ENCODE measurements around the gene SPARCL1. TPM values are rescaled to one million over a fixed set of nuclear protein-coding genes. Genes with fewer than 3 reads are reported as not detected.
"Not testable (repeated sequence)": the region's sequence is repeated elsewhere in the genome, so short reads cannot be mapped to it uniquely, and the experiment has no call there.

Gene SPARCL1
- total and polyA plus RNA-seq, 10 of the 15 experiments (the other 5 are each of a cell fraction or from before 2014, with no cell fraction given): 0.10 to 1.1 TPM; not detected in 8

DNA sequence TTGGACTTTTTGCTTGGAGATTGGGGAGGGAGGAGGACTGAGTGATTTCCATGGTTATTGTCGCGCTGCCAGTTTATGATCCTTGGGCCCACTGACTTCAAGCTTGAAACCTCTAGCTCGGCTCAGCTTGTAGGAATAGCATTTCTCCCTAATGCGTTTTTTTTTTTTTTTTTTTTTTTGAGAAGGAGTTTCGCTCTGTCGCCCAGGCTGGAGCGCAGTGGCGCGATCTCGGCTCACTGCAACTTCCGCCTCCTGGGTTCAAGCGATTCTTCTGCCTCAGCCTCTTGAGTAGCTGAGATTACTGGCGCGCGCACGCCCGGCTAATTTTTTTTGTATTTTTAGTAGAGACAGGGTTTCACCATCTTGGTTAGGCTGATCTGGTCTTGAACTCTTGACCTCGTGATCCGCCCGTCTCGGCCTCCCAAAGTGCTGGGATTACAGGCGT, 105.1 kb downstream of the SPARCL1 start:
- Histone ChIP-seq H3K4me2 (ENCODE audit: control insufficient read depth, insufficient read depth) (peak overlapping the region; percentile 71), H3K79me2 (ENCODE audit: control insufficient read depth, insufficient read depth, low read length) (peaks cover 29% of the 10 kb centered on the region), H3K4me3 (peak overlapping the region; percentile 96), H3K9ac (ENCODE audit: control insufficient read depth, insufficient read depth, low read length) (peak overlapping the region; percentile 93; the same call in 1 of the 2 replicates)
- POLR2A ChIA-PET: interaction anchor here (0.7 to 1.0 kb wide), 4 partner anchors 33 to 1689 kb away, joined by 3 to 6 read pairs (median 4); partner anchors contain the start of gene HSD17B11
- SMC1A ChIA-PET (ENCODE audit: uncharacterized antibody, unreplicated experiment): interaction anchor here (6.0 kb wide), 1 partner anchor 34 kb away, joined by 51 read pairs; the partner anchor contains the start of gene HSD17B11
- BruUV-seq (replicated peaks); H3K27ac ChIP-seq (ENCODE audit: control insufficient read depth, insufficient read depth); DNase-seq (ENCODE audit: low read depth, low spot score); intact Hi-C loops (cut with micrococcal nuclease; ENCODE audit: unreplicated experiment); H3K27me3 ChIP-seq (replicated peaks in 1 of 2; ENCODE audit: control insufficient read depth in 2 of 2, insufficient read depth in 2 of 2, low read length in 1 of 2); in situ Hi-C loops (cut with MboI); FAIRE-seq; H3K9me3 ChIP-seq (replicated peaks; ENCODE audit: control insufficient read depth, insufficient read depth, low read length); ATAC-seq; H4K20me1 ChIP-seq (ENCODE audit: control insufficient read depth, insufficient read depth); H2AFZ ChIP-seq (ENCODE audit: control insufficient read depth, low read depth, low read length); H3K4me1 ChIP-seq (ENCODE audit: control insufficient read depth, insufficient read depth, low read length); H3K36me3 ChIP-seq (ENCODE audit: control insufficient read depth in 2 of 2, insufficient read depth in 2 of 2, low read length in 1 of 2): not testable (repeated sequence)
- TF ChIP-seq, protein P1, sequence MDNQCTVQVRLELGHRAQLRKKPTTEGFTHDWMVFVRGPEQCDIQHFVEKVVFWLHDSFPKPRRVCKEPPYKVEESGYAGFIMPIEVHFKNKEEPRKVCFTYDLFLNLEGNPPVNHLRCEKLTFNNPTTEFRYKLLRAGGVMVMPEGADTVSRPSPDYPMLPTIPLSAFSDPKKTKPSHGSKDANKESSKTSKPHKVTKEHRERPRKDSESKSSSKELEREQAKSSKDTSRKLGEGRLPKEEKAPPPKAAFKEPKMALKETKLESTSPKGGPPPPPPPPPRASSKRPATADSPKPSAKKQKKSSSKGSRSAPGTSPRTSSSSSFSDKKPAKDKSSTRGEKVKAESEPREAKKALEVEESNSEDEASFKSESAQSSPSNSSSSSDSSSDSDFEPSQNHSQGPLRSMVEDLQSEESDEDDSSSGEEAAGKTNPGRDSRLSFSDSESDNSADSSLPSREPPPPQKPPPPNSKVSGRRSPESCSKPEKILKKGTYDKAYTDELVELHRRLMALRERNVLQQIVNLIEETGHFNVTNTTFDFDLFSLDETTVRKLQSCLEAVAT (IDR thresholded peaks at IDR 0.05): peak; percentile 76
- RAD21 ChIA-PET (ENCODE audit: unreplicated experiment): interaction anchor here (1.1 kb wide), 1 partner anchor 36 kb away, joined by 3 read pairs; no protein-coding TSS in a partner anchor
- CTCF ChIA-PET: interaction anchor here (0.8 to 5.9 kb wide), 4 partner anchors 33 to 70 kb away, joined by 3 to 38 read pairs (median 14); partner anchors contain the start of gene HSD17B11
- 100% methylated on average over 19 of the region's 22 CpGs for WGBS (ENCODE audit: insufficient coverage, insufficient replicate concordance, low lambda C conversion rate, missing lambda C conversion rate)

Other genes starting within 250 kb of the SPARCL1 start
- 0.22 TPM in 1 of 2 replicates, not detected in the other for gene HSD17B13, start 206.5 kb downstream of the SPARCL1 start, total RNA-seq (2014; rRNA removed)
- 0.09 TPM in 1 of 2 replicates, not detected in the other for gene HSD17B13, start 206.5 kb downstream of the SPARCL1 start, total RNA-seq (2014; rRNA removed; fragmentation: Illumina TruSeq; extraction: Trizol)
- gene HSD17B13, start 206.5 kb downstream of the SPARCL1 start, total RNA-seq (2021): not detected in 2 replicates
- gene HSD17B13, start 206.5 kb downstream of the SPARCL1 start, polyA plus RNA-seq (2011; rRNA removed): 0.05 and 0.20 TPM in 2 replicates
- gene HSD17B13, start 206.5 kb downstream of the SPARCL1 start, polyA plus RNA-seq (2014; fragmentation: Illumina TruSeq; extraction: Trizol): 0.03 TPM in 1 of 2 replicates, not detected in the other
- gene HSD17B13, start 206.5 kb downstream of the SPARCL1 start, polyA plus RNA-seq (2014; fragmentation: Nextera tagmentation; extraction: Ambion mirVana): under 1 TPM; 0.04 to 0.05 TPM
- 0.04 TPM in 1 of 2 replicates, not detected in the other for gene HSD17B13, start 206.5 kb downstream of the SPARCL1 start, polyA plus RNA-seq (2014; rRNA removed)
- gene HSD17B13, start 206.5 kb downstream of the SPARCL1 start, polyA plus RNA-seq (2016; fragmentation: Nextera tagmentation; extraction: Ambion mirVana): not detected
- gene HSD17B11, start 138.2 kb downstream of the SPARCL1 start, total RNA-seq (2014; rRNA removed): 12.0 and 18.8 TPM in 2 replicates
- 22.7 and 23.5 TPM in 2 replicates for gene HSD17B11, start 138.2 kb downstream of the SPARCL1 start, total RNA-seq (2014; rRNA removed; fragmentation: Illumina TruSeq; extraction: Trizol)
- 14.2 and 16.8 TPM in 2 replicates for gene HSD17B11, start 138.2 kb downstream of the SPARCL1 start, total RNA-seq (2021)
- 25.6 and 50.8 TPM in 2 replicates for gene HSD17B11, start 138.2 kb downstream of the SPARCL1 start, polyA plus RNA-seq (2011; rRNA removed)
- 20.8 and 30.3 TPM in 2 replicates for gene HSD17B11, start 138.2 kb downstream of the SPARCL1 start, polyA plus RNA-seq (2014; fragmentation: Illumina TruSeq; extraction: Trizol)
- gene HSD17B11, start 138.2 kb downstream of the SPARCL1 start, polyA plus RNA-seq (2014; fragmentation: Nextera tagmentation; extraction: Ambion mirVana): 10 to 100 TPM; 24.4 to 29.5 TPM
- 8.3 and 10.3 TPM in 2 replicates for gene HSD17B11, start 138.2 kb downstream of the SPARCL1 start, polyA plus RNA-seq (2014; rRNA removed)
- 10 to 100 TPM; 13.1 to 14.7 TPM for gene HSD17B11, start 138.2 kb downstream of the SPARCL1 start, polyA plus RNA-seq (2016; fragmentation: Nextera tagmentation; extraction: Ambion mirVana)
- gene NUDT9, start 106.8 kb downstream of the SPARCL1 start, total RNA-seq (2014; rRNA removed): 7.2 and 9.0 TPM in 2 replicates
- gene NUDT9, start 106.8 kb downstream of the SPARCL1 start, total RNA-seq (2014; rRNA removed; fragmentation: Illumina TruSeq; extraction: Trizol): 13.6 and 14.5 TPM in 2 replicates
- 9.8 and 10.7 TPM in 2 replicates for gene NUDT9, start 106.8 kb downstream of the SPARCL1 start, total RNA-seq (2021)
- gene NUDT9, start 106.8 kb downstream of the SPARCL1 start, polyA plus RNA-seq (2011; rRNA removed): 18.0 and 20.6 TPM in 2 replicates
- 16.2 and 22.8 TPM in 2 replicates for gene NUDT9, start 106.8 kb downstream of the SPARCL1 start, polyA plus RNA-seq (2014; fragmentation: Illumina TruSeq; extraction: Trizol)
- 10 to 100 TPM in 1 of 2 experiments, 1 to 10 TPM in 1; 8.4 to 15.6 TPM for gene NUDT9, start 106.8 kb downstream of the SPARCL1 start, polyA plus RNA-seq (2014; fragmentation: Nextera tagmentation; extraction: Ambion mirVana)
- gene NUDT9, start 106.8 kb downstream of the SPARCL1 start, polyA plus RNA-seq (2014; rRNA removed): 13.3 and 13.6 TPM in 2 replicates
- gene NUDT9, start 106.8 kb downstream of the SPARCL1 start, polyA plus RNA-seq (2016; fragmentation: Nextera tagmentation; extraction: Ambion mirVana): 10 to 100 TPM; 25.7 to 28.3 TPM
- gene DSPP, start 79.2 kb upstream of the SPARCL1 start, total RNA-seq (2014; rRNA removed): not detected in 2 replicates
- gene DSPP, start 79.2 kb upstream of the SPARCL1 start, total RNA-seq (2014; rRNA removed; fragmentation: Illumina TruSeq; extraction: Trizol): not detected in 2 replicates
- not detected in 2 replicates for gene DSPP, start 79.2 kb upstream of the SPARCL1 start, total RNA-seq (2021)
- gene DSPP, start 79.2 kb upstream of the SPARCL1 start, polyA plus RNA-seq (2011; rRNA removed): not detected in 2 replicates
- not detected in 2 replicates for gene DSPP, start 79.2 kb upstream of the SPARCL1 start, polyA plus RNA-seq (2014; fragmentation: Illumina TruSeq; extraction: Trizol)
- gene DSPP, start 79.2 kb upstream of the SPARCL1 start, polyA plus RNA-seq (2014; fragmentation: Nextera tagmentation; extraction: Ambion mirVana): not detected
- not detected in 2 replicates for gene DSPP, start 79.2 kb upstream of the SPARCL1 start, polyA plus RNA-seq (2014; rRNA removed)
- gene DSPP, start 79.2 kb upstream of the SPARCL1 start, polyA plus RNA-seq (2016; fragmentation: Nextera tagmentation; extraction: Ambion mirVana): not detected
- gene DMP1, start 120.9 kb upstream of the SPARCL1 start, total RNA-seq (2014; rRNA removed): not detected in 2 replicates
- gene DMP1, start 120.9 kb upstream of the SPARCL1 start, total RNA-seq (2014; rRNA removed; fragmentation: Illumina TruSeq; extraction: Trizol): not detected in 2 replicates
- not detected in 2 replicates for gene DMP1, start 120.9 kb upstream of the SPARCL1 start, total RNA-seq (2021)
- gene DMP1, start 120.9 kb upstream of the SPARCL1 start, polyA plus RNA-seq (2011; rRNA removed): not detected in 2 replicates
- not detected in 2 replicates for gene DMP1, start 120.9 kb upstream of the SPARCL1 start, polyA plus RNA-seq (2014; fragmentation: Illumina TruSeq; extraction: Trizol)
- not detected for gene DMP1, start 120.9 kb upstream of the SPARCL1 start, polyA plus RNA-seq (2014; fragmentation: Nextera tagmentation; extraction: Ambion mirVana)
- not detected in 2 replicates for gene DMP1, start 120.9 kb upstream of the SPARCL1 start, polyA plus RNA-seq (2014; rRNA removed)
- gene DMP1, start 120.9 kb upstream of the SPARCL1 start, polyA plus RNA-seq (2016; fragmentation: Nextera tagmentation; extraction: Ambion mirVana): not detected

Measured in GM12878 (cell line).